Renal cortex interstitium (tissue), 11 donors: ENCODE measurements around the gene SLC22A6. TPM values are rescaled to one million over a fixed set of nuclear protein-coding genes. Genes with fewer than 3 reads are reported as not detected.

Experiments used
- DNase-seq, 11 donors: peaks; one replicate each; pipeline ENCODE4 v3.0.0-alpha.2; 2013; ENCODE audit warnings: low read depth in 9 of 11, low spot score in 4 of 11; ENCODE audit errors: extremely low read depth in 1 of 11
- polyA plus RNA-seq, 3 donors: library from polyadenylated mRNA; unstranded; fragments of 120-200 nt; gene quantifications; one replicate each; pipeline ENCODE4 v1.2.1, GENCODE V29; 2013; ENCODE audit not compliant: insufficient read length in 3 of 3

SLC22A6 gene
- polyA plus RNA-seq, 3 donors, result 19.7 to 36.9 (median 27.0) TPM

DNA sequence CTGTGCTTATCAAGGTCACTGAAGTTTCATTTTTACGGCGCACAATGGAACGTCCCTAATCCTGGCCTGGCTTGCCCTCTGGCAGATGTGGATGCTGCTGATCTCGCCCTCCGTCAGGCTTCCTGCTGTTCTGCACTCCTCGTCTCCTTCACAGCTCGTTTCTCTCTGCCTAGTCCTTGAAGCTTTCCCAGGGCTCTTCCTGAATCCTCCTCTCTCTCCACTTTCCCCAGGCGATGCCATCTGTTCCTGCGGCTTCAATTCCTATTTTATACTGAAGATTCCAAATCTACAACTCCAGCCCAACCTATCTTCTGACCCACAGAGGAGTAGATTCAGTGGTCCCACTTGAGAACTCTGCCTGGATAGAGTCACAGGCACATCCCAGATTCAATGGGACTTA, 16.7 kb upstream of the SLC22A6 start:
- DNase-seq, result no peak

GRCh38 chr11:62999649-63000048, 14.9 kb upstream of the SLC22A6 start:
- no peak for DNase-seq

GRCh38 chr11:62999156-62999555, 14.4 kb upstream of the SLC22A6 start:
- no peak for DNase-seq

DNA sequence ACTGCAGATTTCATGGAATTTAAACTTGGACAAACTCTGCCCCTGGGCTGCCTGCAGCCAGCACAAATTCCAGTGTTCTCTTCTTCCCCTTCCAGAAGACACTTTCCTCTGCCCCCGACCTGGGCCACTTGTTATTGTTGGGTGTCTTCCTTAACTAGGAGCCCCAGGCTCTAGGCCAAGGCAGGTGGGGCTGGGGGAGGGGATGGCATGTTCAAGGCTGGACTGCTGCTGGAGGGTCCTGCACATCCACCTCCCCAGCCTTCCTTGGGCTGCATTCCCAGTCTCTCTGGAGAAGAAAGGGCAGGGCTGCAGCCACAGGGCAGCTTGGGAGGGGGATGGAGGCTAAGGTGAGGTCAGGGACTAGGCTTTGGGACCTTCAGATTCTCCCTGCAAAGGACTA, 11.5 kb upstream of the SLC22A6 start:
- no peak for DNase-seq

DNA sequence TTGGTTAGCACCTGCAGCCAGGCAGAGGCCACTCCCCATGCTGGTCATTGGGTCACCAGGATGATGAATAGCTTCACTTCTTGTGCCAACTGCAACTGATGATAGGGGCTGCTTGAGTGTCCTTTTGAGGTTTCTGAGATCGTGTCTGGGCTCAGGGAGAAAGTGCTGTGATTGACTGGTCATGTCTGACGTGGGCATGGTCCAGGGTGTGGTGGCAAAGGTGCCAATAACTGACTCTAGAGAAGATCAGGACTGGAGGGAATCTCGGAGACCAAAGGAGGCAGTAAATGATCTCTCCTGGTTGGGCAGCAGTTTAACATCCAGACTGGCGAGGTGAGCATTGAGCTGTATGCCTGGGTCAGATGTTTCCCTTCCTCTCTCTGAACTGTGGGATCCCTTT, 10.0 kb upstream of the SLC22A6 start:
- DNase-seq, result no peak

DNA sequence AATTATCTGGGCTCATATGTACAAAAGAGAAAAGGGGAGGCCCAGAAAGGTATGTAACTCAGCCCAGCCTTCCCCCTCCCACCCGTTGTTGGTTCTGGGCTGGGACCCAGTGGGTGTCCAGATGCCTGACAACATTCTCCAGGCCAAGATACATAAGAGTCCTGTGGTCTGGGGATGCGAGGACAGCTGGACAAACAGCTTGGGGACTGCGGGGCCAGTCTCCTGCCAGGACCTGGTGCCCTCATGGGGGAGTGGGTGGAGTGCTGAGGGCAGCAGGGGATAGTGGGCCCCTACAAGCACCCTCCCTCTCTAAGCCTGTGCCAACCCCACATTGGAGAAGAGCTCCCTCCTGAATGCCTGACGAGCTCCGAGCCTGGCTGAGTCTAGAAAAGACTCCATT, 3.5 kb upstream of the SLC22A6 start:
- no peak for DNase-seq

GRCh38 chr11:62985041-62985750, 429 bp upstream of the SLC22A6 start:
- no peak for DNase-seq

DNA sequence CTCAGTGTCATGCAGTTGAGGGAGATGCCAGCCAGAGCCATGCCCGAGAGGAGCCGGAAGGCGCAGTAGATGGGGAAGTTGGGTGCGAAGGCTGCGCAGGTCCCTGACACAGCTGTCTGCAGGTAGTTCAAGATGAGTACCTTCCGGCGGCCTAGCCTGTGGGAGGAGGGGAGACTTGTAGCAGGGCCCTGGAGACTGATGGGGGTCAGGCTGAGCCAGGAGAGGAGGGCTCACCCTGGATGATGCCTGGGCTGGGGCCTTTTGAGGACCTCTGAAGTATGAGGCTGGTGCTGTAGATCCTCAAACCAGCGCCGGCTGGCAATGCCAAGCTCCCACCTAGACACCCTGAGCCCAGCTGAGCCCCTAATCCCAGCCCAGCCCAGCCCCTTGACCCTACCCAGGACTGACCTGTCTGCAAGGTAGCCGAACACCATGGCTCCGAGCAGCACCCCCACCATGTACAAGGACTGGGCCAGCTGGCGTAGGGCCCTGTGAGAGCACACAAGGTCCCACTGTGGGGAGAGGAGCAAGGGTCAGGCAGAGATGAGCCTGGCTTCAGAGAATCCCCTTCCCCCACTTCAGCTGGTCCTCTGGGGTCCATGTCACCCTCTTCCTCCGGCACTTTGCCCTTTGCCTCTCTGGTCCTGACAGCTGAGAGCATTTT, 1.1 kb downstream of the SLC22A6 start:
- no peak for DNase-seq

- DNase-seq, result no peak
Observed at GRCh38 chr11:62981743-62982142, 3.0 kb downstream of the SLC22A6 start.

- no peak for DNase-seq
Observed at GRCh38 chr11:62980133-62980760, 4.5 kb downstream of the SLC22A6 start.

DNA sequence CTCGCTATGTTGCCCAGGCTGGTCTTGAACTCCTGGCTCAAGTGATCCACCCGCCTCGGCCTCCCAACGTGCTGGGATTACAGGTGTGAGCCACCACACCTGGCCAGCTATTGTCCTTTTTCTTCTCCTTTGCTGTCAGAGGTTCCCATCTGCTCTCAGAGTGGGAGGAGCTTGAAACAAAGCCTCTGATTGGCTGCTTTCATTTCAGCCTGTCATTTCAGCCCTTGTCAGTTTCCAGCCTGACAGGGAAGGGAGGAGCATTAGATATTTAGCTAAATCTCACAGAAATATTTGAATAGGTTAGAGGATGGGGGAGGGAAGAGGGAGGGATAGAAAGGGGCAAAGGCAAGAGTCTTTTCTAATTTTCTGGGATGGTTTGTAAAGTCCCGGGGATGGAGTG, 8.7 kb downstream of the SLC22A6 start:
- DNase-seq, result no peak

DNA sequence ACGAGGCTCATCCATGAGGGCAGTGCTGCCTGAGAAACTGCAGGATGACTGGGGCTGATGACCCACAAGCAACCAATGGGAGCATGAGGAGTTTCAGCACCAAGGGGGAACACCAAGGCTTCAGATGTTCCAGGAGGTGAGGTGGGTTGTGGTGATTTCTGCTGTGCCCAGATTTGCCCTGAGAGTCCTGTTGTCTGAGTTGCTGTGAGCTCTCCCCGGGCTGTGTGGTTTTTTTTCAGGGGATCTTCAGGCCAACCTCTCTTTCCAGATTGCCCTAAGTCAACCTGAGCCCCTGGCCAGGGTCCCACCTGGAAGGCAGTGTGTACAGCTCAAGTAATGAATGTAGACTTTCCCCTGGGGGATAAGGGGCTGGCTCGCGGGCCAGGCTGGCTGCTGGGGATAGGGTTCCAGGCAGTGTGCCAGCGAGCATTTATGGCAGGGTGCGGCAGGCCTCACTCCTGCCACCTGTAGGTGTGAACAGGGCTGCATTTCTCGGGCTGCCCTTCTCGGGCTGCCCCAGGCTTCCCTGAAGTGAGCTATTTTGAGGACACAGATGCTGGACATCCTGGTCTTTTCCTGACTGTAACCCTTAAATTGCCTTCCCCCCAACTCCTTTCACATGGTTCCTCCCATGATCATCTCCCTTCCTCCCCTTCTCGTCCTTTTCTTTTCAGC, 9.8 kb downstream of the SLC22A6 start:
- DNase-seq, result peak in 3 of 11 donors; percentile 10 to 21 (median 21)

DNA sequence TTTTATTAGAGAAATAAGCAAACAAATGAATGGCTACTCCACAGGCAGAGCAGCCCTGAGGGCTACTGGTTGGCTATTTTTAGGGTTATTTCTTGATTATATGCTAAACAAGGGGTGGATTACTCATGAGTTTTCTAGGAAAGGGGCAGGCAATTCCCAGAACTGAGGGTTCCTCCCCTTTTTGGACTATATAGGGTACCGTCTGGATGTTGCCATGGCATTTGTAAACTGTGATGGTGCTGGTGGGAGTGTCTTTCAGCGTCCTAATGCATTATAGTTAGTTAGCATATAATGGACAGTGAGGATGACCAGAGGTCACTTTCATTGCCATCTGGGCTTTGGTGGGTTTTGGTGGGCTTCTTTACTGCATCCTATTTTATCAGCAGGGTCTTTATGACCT, 19.2 kb downstream of the SLC22A6 start:
- no peak for DNase-seq

DNA sequence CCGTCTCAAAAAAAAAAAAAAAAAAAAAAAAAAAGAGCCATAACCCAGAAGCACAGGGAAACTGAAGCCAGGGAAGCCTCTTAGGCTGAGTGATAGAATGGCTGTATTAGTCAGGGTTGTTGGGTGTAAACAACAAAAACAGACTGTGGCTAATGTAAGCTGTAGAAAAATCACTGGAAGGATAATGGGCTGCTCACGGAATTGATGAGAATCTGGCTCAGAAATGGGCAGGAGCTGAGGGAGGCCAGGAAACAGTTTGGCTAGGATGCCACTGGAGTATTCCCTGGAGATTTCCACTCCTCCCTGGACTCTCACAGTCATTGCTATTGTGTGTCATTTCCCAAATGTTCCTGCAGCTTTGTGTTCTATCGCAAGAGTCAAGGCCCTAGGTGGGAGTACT, 22.4 kb downstream of the SLC22A6 start:
- no peak for DNase-seq

DNA sequence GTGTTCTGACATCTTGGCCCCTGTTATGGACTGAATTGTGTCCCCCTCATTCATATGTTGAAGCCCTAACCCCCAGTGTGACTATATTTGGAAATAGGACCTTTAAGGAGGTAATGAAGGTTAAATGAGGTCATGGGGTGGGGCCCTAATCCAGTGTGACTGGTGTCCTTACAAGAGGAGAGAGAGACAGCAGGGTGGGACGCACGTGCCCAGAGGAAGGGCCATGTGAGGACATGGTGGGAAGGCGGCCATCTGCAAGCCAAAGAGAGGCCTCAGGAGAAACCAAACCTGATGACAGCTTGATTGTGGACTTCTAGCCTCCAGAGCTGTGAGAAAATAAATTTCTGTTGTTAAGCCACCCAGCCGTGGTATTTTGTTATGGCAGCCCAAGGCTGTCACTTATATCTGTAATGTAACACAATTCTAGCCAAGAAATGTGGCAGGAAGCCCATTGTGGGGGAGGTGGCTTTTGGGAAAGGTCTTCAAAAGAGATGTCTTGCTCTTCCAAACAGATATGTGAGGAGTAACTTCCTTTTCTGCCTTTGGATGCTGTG, 23.7 kb downstream of the SLC22A6 start:
- no peak for DNase-seq

GRCh38 chr11:62959422-62959980, 25.3 kb downstream of the SLC22A6 start:
- no peak for DNase-seq

- DNase-seq, result peak; percentile 26 to 73 (median 54)
Observed at GRCh38 chr11:62958547-62959421, 26.0 kb downstream of the SLC22A6 start.

DNA sequence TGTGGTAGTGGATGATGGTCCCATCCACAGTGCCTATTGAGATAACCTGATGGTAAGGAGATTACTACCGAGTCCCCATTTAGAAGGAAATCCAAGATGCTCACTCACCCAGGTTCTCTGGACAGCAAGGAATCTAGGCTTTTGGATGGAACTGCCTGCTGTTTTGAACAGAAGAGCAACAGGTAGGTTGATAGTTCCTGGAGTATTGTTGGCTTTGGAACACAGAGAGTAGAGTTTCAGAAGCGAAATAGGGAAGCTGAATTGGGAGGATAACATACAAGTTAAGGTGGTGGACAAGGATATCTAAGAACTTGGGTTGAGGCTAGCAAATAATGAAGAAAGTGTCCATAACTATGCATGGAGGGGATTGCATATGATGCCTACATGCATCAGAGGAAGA, 27.6 kb downstream of the SLC22A6 start:
- no peak for DNase-seq
